HG02623 (cell line): ENCODE data around the gene FMNL2.

Experiments
- ATAC-seq: cut with Tn5 transposase; IDR thresholded peaks from one replicate; pipeline ENCODE4 v1.9.1; 2021; ENCODE audit warnings: moderate library complexity; ENCODE audit not compliant: unreplicated experiment

The FMNL2 gene

DNA sequence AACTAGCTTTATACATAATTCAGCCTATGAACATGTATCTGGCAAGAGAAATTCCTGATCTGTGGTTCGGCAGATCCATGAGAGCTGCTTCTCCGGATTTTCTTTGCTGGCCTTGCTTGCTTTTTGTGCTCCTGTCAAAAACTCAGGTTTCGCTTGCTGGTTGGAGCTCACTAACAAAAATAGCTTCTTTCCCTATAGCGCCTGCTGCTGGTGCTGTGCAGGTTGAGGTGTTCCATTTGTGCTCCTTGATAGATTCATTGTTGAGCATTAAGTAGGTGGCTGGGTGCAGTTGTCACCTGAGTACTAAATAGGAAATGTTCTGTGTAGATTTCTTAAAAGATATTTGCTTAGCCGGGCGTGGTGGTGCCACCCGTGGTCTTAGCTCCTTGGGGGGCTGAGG lies 234.2 kb downstream of the FMNL2 start:
- ATAC-seq = no peak

DNA sequence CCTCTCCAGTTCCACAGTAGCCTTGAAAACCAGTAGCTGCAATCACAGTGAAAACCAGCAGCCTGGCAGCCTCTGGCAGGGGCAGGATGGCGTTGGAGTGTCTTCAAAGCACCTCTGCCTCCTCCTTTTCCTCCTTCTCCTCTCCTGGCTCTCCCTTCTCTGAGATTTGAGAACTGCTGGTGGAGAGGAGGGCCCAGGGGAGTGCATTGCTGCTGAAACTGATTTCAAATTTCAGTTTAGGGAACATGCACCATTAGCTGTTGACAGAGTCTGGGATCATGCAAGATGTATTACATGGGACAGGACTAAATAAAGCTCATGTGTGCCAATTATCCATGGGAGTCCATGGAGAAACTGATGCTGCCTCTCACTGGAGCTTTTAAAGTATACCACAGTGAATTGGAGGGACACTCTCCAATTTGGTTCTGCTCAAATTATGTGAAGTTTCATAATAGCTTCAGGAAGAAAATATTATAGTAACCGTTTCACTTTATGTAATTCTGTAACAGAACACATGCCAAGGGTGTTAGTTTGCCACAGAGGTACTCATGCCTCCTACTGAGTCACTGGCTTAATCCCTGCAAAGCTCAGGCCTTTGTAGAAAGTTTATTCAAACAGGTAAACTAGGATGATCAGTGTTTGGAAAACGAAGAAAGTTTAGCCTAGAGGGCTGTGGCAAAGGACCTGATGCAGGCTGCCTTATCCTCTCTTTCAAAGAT lies 236.2 kb downstream of the FMNL2 start:
- no peak for ATAC-seq

DNA sequence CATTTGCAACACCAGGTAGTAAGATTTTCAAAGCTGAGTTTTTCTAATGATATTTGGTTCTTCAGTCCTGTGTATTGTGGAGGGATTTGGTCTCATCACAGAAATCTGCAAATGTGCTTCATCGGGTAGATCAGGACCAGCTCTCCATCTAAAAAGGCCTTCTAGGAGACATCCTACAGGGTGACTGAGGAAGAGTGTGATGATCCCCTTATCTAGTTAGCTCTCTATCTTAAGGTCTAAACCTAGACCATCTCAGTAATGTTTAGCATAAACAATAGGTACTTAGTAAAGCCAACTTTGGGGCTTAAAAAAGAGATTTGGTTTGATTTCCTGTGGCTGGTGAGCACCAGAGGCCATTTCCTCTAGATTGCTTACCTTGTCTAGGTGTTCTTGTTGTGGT lies 237.1 kb downstream of the FMNL2 start:
- no peak for ATAC-seq

DNA sequence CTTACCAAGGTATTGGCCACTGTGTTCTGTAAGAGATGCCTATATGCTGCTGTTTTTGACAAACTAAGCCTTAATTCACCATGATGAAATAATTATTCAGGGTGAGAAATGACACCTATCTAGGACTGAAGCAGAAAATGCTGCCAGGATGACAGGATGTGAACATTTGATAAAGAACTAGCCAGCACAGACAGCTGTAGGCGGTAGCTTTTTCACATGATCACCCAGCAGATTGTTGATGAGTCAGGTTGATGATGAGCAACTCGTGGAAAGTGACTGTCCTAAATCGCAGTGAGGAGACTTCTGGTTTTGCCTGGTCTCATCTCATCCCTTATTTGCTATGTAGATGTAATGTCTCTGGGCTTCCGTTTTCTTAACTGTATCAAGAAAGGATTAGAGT lies 238.2 kb downstream of the FMNL2 start:
- peak; percentile 92 for ATAC-seq

DNA sequence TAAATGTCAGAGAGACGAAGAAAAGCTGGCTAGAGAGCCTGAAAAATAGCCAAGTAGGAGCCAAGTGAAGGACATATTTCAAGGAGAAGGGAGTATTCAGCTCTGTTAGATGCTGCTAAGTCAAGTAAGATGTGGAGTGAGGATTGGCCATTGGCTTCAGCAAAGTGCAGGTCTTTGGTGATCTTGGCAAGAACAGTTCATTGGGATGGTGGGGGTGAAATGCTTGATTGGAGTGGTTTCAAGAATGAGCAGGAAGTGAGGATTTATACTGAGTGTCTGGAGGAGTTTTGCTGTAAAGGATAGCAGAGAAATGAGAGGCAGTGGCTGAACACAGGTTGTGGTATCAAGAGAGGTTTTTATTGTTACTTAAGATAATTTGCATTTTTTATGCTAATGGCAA lies 242.6 kb downstream of the FMNL2 start:
- no peak for ATAC-seq

DNA sequence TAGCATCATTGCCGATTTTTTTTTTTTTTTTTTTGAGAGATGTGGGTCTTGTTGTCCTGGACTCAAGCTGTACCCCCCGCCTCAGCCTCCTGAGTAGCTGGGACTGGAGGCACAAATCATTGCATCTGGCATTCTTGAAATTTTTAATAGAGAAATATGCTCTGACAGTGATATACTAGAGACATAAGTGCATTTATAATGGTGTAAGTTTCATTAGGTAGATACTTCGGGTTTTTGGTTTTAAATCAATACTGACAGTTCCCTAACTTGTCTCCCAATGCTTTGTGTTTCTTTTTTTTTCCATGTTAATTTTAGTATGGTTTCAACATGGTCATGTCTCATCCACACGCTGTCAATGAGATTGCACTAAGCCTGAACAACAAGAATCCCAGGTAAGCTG lies 243.6 kb downstream of the FMNL2 start:
- ATAC-seq = no peak

DNA sequence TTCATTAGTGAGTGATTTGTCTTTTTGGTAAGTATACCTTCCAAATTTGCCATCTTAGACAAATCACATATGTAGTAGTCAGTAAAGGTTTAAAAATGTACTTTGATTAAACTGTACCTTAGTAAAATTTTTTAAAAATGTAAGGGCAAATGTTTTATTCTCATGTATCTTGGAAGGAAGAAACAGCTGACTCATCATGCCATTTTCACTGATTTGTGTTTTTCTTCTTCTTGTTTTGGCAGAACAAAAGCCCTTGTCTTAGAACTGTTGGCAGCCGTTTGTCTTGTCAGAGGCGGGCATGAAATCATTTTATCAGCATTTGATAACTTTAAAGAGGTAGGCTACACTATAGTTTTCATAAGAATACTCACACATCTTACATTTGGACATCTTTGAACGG lies 245.7 kb downstream of the FMNL2 start:
- no peak for ATAC-seq

DNA sequence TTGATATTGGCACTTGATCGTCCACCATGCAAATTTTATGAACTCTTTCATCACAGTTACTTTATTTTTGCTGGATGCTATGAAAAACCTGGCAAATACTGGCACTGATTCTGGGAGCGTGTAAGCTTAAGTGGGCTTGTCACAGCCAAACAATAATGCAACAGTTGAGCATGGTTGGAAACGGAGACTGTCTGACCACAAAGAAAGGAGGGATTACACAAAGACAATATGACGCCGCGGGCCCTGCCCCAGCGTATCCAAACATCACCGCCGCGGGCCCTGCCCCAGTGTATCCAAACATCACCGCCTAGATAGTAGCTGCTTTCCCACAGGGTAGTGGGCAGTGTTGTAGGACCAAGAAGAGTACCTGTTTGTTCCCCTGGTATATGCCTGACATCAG lies 246.4 kb downstream of the FMNL2 start:
- ATAC-seq = no peak

DNA sequence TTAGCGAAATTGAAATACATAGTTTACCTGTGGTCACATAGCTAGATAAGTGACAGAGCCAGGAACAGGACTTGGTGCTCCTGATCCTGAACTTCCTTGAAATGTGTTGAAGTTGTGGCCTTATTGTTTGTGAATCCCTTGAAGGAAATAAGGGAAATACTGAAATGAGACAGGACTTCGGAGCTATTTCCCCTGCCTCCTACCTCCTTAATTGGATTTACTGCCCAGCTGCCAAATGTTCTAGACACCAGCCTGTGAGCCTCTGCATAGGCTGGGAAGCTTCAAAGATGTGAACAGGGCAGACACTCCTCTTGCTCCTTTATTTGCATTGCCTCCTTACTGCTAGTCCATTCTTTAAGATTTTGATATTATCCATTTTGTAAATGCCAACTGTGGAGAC lies 247.1 kb downstream of the FMNL2 start:
- ATAC-seq = no peak

DNA sequence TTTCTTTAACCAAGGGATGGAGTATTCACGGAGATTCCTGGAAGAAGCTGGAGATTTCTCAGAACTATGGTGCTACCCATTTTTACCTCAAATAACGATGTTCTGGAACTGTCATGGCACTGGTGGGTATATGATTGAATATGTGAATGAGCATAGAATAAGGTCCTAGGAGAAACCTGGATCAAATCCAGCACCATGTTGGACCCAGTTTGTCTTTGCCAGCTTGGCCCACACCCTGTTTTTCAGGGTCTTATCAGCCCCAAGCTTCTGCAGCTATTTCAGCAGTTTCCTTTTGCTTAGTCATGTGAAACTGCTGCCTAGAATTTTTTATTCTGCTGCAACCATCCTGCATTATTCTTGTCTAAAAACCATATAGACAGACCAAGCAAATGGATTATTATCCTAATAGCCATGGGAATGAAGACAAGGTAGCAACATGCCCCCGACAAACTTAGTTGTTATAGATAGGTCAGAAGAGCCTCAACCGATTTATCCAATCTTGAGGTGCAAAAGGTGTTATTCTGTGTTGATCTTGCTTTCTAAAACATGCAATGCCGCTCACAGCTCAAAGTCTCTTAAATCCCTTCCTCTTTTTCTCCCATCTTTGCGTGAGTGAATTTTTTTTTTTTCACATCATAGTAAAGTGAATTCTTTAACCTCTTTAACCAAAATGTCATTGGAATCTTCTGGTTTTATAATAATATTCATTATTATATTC lies 248.7 kb downstream of the FMNL2 start:
- ATAC-seq = no peak

DNA sequence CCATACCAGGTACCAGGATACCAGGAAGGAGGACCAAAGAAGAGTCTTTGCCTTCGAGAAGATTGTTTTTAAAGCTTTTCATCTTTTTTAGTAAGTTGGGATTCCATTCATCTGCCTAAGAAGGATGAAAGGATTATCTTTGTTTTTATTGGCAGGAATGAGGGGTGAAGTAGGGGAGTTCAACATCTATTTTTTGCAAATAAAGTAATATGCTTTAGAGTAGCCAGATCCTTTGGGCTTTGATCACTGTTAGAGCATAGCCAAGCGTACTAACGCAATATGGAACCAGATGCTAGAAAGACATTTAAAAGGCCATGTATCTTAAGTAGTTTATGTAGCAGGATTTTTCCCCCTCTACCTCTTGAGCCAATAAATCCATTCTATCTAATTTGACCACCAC lies 249.3 kb downstream of the FMNL2 start:
- ATAC-seq = no peak

DNA sequence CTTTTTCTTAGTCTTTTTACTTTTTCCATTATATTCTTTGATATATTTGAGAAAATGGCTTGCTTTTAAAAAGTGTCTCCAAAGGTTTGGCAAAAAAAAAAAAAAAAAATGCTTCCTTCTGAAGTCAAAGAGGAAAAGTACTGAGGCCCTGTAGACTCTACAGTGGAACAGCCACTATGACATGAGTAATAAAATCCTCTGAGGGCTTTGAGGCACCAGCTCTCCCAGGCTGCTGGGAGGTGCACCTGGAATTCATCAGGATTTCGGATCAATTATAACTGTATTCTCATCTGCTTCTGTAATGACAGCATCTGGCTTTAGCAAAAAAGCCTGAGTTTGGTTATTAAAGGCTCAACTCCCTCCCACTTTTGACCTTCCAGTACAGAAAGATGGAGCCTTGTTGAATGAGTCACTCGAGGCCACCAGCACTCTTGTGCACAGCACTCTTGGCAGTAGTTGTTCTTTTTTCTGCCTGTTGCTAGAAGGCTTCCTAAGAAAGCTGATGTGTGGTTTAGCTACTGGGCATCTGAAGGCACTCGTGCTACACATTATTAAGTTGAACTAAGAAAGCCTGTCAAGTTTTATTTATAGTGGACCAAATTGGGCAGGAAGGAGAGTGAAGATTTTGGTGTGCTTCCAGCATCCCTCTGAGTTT lies 251.0 kb downstream of the FMNL2 start:
- ATAC-seq = no peak

DNA sequence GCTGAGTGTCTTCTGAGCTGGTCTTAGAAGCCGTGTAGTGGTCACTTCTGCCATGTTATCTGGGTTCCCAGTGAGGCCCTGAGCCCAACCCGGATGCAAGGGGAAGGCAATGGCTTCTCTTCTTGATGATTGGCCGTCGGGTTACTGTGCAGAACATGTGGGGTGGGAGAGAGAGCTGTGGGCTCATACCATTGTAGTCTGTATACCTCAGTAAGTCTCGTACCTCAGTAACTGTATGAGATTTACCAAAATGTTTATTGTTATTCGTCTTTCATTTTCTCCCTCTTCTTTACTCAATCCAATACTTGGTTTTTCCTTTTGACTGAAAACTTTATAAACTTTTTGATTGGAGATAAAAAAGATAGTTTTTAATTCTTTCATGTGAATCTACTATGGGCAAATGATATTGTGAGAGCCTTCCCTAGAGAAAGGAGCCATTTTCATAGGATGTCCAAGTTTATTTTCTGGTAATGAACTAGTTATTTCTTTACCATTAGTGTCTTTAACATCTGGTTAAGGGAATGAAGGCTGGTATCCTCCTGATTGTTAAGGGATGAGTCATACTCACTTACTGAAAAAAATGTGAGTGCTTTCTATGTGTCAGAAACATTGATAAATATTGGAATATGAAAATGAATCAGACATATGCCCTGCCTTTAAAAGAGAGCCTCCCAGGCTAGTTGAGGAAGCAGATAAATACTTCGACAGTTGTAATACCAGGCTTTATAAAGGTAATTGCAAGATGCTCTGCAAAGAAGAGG lies 252.4 kb downstream of the FMNL2 start:
- no peak for ATAC-seq

DNA sequence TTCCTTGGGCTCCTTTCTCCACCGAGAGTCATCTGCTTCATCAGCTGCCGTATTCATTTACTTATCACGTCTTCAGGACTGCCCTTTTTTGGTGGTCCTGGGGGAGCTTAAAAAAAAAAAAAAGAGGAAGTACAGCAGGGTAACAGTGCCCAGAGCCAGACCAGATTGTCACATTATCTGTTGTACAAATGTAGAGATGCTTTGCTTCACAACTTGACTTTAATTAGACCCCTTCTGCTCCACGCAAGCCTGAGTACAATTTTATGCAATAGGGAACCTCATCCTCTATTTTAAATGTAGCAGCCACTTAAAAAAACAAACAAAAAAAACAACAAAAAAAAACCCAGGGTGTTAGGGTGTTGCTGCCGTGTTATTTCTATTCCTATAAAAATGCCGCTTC lies 254.0 kb downstream of the FMNL2 start:
- ATAC-seq = no peak

DNA sequence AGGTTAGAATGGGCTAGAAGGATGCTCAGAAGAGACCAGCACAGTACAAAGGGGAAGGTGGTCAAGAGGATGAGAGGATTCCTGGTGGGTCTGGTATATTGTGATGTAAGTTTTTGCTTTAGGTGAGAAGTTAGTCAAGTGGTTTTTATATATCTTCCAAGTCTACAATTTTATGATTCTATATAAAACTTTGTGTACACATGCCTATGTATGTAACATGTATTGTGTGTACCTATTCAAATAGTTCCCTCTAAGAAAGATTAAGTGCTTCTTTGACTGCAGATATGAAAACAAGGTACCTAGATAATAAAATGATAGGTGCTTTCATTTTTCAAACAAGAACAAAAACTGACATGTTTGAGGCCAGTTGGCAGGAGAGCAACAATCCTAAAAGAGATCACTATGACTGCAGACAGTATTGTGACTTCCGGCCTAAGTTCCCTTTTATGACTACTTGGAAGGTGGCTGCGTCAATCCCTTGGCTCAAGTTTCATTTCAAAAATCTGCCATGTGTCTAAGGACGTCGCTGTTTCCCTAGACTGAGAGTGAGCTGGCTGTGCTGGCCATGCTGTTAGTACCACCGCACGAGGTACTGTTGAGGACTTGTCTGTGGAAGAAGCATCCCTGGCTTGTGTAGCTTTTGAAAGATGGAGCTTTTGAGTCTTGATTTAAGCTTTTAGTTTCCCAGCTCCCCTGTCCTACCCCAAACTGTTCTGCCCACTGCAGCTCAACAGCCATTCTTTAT lies 259.2 kb downstream of the FMNL2 start:
- peak; percentile 91 for ATAC-seq

DNA sequence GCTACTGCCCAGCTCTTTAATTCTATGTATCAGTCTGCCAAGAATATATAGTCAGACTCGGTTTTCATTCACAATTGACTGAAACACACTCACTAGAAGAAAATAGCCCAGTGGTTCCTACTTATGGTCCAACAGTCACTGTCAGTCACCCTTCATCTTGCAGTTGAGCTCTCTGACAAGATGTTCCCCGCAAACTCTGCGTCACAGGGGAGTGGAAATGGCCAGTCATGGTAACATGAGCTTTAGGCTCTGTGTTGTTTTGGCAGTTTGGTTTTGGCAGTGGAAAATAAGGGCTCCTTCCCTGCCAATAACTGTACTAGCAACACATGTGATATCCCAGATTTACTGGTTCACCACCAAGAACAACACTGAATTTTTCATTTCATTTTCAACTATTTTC lies 259.8 kb downstream of the FMNL2 start:
- ATAC-seq = no peak

DNA sequence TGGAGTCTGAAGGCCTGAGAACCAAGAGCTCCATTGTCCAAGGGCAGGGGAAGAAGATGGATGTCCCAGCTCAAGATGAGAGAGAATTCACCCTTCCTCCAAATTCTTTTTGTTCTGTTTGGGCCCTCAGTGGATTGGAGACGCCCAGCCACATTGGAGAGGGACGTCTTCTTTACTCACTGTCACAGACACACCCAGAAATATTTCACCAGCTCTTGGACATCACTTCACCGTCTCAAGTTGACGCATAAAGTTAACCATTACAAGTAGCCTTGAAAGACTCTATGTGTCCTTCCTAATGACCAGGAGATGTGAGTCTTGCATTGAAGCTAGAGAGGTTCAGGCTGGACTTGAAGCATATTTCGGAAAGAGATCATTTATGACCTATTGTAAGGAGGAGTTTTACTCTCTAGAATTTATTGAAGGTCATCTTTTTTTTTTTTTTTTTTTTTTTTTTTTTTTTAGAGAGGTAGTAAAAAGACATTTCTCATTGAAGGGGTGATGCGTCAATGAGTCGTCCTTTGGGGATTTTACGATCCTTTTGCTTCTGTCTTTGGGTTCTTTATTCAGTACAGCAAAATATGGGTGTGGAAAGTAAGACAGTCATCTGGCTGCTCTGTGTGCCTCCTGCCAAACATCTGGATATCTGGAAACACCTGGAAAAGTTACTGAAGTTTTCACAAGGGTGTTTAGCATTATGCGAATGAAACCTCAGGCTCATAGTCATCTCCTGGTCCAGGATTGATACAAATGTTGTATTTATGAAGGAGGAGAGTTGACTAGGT lies 264.2 kb downstream of the FMNL2 start:
- ATAC-seq = no peak

DNA sequence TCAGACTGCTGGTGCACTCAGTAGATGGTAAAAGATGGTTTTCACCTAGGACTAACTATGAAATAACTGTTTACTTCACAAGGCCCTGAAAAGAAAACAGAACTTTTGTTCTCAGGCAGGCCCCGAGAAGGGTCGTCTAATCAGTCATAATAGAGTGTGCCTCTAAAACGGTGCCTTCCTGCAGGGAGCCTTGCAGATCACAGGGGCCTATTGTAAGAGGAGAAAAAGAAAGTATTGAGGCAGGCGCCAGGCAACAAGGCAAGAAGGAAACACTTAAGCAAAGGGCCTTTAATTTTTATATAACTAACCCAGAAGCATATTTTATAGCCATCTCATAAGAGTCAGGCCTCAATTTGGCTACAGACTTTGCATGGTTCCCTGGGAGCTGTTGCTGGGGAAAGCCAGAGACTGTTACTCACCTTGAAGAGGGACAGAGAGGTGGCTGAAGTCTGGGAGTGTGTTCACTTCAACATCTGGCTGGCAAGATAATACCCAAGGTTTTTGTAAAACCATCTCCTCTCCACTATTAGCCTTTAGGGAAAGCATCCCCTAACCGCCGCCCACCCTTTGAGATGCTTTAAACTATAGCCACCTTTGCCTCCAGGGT lies 265.2 kb downstream of the FMNL2 start:
- no peak for ATAC-seq

DNA sequence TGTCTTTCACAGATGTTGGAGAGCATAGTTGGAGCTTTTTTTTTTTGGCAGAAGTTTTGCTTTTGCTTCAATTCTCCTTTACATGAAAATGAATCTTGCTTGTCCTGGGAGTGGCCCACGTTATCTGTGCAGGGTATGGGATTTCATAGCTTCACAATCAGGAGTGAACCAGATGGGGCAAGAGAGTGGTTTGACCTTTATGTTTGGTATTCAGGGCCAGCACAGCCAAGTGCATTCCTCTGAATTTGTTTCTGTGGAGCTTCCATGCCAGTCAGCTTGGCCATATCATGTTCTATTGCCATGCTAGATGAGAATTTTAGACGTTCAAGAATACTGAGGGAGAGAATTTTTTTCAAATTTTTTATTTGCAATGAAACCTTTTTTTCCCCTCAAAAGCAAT lies 265.7 kb downstream of the FMNL2 start:
- no peak for ATAC-seq

DNA sequence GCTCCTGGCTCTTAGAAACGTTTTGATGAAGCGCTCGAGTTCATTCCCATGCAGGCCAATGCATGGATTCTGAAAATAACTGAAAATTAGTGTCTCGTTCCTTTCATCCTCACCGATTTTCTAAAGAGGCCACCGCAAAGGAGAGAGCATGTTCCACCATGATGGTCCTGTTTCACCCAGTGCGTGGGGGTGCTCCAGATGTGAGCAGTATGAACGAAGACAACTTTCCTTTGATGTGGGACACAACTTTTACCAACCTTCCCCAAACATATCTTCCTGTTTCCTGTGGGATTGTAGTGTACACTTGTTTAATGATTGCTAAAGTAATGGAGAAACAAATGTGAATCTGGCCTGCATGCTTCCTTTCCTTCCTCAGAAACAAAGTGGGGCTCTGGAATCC lies 267.8 kb downstream of the FMNL2 start:
- ATAC-seq = no peak
